Panc1 (cell line): ENCODE data around the gene XPA.

Experiments used
- CTCF ChIP-seq: fragments of 450-650 bp; IDR thresholded peaks from 2 replicates; pipeline ENCODE4 v1.5.1; 2017; ENCODE audit warnings: mild to moderate bottlenecking
- POLR2AphosphoS5 ChIP-seq: IDR thresholded peaks from 2 replicates; pipeline ENCODE4 v1.6.1; 2012; ENCODE audit warnings: mild to moderate bottlenecking, low read depth, low read length, moderate library complexity

DNA sequence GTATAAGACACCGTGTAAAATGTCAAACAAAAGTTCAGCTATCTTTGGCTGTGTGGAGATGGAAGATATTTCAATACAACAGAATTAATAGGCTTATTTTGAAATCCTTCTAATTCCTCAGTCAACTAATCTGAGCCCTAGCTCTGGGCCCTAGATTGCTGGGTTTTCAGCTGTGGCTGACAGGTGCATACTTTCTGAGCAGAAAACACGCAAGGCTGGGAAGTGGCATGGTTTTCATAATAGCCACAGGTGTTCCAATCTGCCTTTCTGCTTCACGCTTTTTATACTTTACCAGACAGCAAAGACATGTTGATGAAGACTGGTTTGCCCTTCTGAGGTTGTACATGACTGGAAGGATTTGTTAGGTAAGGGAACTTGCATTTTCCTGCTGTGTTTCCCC lies 20.7 kb upstream of the XPA start:
- TF ChIP-seq POLR2AphosphoS5 = no peak
- no peak for TF ChIP-seq CTCF
